Esophagus squamous epithelium (tissue), 4 donors: ENCODE measurements around the gene SSH3.

Experiments
- CTCF ChIP-seq, 6 experiments: fragments of 450-650 bp in 4 of 6; fragments of 200-600 bp in 2 of 6; sonication (generic) in 2 of 6; IDR thresholded peaks; one replicate each; pipeline ENCODE4 v1.5.1; 2016 to 2019; ENCODE audit warnings: antibody characterized with exemption in 6 of 6, mild to moderate bottlenecking in 4 of 6, moderate library complexity in 4 of 6
- POLR2A ChIP-seq, 4 donors: fragments of 450-650 bp; IDR thresholded peaks; one replicate each; pipeline ENCODE4 v1.6.1; 2017; ENCODE audit warnings: antibody characterized with exemption in 4 of 4, mild to moderate bottlenecking in 4 of 4, moderate library complexity in 3 of 4

DNA sequence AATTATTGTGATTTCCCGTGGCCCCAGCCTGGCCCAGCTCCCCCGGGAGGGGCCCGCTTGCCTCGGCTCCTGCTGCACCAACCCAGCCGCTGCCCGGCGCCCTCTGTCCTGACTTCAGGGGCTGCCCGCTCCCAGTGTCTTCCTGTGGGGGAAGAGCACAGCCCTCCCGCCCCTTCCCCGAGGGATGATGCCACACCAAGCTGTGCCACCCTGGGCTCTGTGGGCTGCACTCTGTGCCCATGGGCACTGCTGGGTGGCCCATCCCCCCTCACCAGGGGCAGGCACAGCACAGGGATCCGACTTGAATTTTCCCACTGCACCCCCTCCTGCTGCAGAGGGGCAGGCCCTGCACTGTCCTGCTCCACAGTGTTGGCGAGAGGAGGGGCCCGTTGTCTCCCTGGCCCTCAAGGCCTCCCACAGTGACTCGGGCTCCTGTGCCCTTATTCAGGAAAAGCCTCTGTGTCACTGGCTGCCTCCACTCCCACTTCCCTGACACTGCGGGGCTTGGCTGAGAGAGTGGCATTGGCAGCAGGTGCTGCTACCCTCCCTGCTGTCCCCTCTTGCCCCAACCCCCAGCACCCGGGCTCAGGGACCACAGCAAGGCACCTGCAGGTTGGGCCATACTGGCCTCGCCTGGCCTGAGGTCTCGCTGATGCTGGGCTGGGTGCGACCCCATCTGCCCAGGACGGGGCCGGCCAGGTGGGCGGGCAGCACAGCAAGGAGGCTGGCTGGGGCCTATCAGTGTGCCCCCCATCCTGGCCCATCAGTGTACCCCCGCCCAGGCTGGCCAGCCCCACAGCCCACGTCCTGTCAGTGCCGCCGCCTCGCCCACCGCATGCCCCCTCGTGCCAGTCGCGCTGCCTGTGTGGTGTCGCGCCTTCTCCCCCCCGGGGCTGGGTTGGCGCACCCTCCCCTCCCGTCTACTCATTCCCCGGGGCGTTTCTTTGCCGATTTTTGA is 17.5 kb upstream of the SSH3 start:
- no peak for TF ChIP-seq POLR2A (IDR thresholded peaks at IDR 0.05)
- TF ChIP-seq CTCF (IDR thresholded peaks at IDR 0.05) = no peak
